NAMALWA (cell line): ENCODE measurements around the gene LASP1NB.
"Not testable (repeated sequence)": the region's sequence is repeated elsewhere in the genome, so short reads cannot be mapped to it uniquely, and the experiment has no call there.

Source experiments
- DNase-seq: peaks from one replicate; pipeline ENCODE4 v3.0.0-alpha.2; 2015; ENCODE audit warnings: low spot score

LASP1NB gene

DNA sequence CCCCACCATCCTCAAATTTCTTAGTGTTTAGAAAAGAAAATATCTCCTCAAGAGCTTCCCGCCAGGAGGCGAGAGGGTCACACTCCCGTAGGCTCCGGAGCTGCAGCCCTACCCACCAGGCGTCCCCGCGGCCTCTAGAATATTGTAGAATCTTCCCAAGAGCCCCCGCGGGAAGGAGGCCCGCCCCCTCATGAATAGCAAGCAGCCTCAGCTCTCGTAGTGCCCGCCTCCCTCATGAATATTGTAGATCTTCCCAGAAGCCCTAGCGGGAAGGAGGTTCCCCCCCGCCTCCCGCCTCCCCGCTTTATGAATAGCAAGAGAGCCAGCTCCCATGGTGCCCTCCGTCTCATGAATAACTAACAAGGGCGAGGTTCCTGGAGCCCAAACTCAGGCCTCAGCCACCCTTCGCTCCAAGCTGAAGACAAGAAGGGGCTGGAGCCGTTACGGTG is 41.9 kb downstream of the LASP1NB start, which contains the start of gene FBXO47:
Gene FBXO47 (minus strand): TSS at position 114 of the 449 bp plus-strand sequence. CDS start 4,378 bp downstream, outside the sequence.
- peak; percentile 97 for DNase-seq

DNA sequence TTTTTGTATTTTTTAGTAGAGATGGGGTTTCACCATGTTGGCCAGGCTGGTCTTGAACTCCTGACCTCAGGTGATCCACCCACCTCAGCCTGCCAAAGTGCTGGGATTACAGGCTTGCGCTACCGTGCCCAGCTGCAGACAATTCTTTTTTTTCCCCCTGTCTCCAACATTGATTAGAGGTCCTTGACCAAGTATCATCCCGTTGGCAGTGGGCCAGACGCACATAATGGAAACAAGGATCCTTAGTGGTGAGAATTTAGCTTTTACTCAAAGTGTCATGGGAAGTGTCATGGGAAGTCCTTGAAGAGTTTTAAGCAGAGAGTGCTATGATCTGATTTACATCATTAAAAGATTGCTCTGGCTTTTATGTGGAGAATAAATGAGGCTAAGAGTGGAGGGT is 43.9 kb downstream of the LASP1NB start:
- DNase-seq: no peak

DNA sequence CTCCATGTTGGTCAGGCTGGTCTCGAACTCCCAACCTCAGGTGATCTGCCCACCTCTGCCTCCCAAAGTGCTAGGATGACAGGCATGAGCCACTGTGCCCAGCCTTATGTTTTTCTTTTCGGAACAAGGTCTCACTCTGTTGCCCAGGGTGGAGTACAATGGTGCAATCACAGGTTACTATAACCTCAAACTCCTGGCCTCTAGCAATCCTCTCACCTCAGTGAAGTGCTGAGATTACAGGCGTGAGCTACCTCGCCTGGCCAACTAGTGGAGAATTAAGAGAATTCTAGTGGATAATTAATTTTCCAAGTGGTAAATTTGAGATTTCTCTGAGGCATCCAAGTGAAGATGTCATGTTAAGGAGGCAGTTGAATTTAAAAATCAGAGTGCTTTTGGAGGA is 44.7 kb downstream of the LASP1NB start:
- no peak for DNase-seq

DNA sequence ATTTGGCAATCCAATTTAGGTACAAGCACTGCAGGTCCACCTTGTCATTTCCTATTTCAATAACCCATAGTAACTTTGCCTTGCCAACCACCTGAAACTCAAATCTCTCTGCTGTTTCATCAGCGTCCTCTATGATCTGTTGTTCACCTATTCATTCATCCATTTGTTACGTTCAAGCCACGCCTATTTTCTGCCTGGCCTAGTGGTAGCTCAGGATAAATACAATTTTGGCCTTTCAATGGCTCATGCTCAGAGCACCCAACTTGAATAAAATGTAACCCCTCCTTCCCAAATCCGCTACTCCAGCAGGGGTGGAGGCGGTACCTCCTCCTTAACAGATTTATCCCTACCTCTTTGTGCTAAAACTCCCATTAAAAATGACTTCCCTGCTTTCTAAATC is 45.4 kb downstream of the LASP1NB start:
- peak; percentile 47 for DNase-seq

DNA sequence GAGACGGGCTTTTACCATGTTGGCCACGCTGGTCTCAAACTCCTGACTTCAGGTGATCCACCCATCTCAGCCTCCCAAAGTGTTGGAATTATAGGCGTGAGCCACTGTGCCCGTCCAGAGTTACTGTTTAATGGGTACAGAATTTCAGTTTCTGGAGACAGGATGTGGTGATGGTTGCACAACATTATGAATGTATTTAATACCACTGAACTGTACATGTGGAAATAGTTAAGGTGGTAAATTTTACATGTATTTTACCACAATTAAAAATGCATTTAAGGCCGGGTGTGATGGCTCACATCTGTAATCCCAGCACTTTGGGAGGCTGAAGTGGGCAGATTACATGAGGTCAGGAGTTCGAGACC is 50.8 kb downstream of the LASP1NB start:
- DNase-seq: not testable (repeated sequence)

DNA sequence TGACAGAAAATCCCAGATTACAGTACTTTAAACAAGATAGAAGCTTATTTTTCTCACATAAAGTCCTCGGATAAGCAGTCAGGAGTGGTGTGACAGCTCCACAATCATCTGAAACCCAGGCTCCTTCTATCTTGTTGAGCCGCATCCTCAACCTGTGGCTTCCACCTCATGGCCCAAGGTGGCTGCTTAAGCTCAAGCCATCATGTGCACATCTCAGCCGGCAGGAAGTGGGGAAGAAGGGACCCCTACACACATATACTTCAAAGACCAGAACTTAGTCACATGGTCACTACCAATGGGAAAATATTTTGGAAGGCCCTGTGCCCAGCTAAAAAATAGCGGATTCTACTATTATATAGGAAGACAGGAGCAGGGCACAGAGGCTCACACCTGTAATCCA is 52.8 kb downstream of the LASP1NB start:
- DNase-seq: no peak
